GM23338 (cell line): ENCODE results near the gene RPTOR. TPM values are rescaled to one million over a fixed set of nuclear protein-coding genes. Genes with fewer than 3 reads are reported as not detected.

Experiments used
- ATAC-seq: fragments of 200-7000 bp; cut with Tn5 transposase; 3 replicates; pipeline ENCODE4 v1.9.1; 2020
- DNase-seq: peaks from one replicate; pipeline ENCODE4 v3.0.0-alpha.2; 2015; ENCODE audit warnings: low spot score
- H2AFZ ChIP-seq: fragments of 200-600 bp; sonication (generic); 2 replicates; pipeline ENCODE4 v1.8.0; 2016; ENCODE audit warnings: antibody characterized with exemption, mild to moderate bottlenecking, moderate library complexity
- H3F3A ChIP-seq: fragments of 200-600 bp; sonication (generic); replicated peaks from 2 replicates; pipeline ENCODE4 v1.8.0; 2017; ENCODE audit warnings: antibody characterized with exemption, mixed run types, low read depth
- H3K27ac ChIP-seq: fragments of 200-600 bp; sonication (generic); 2 replicates; pipeline ENCODE4 v1.6.1; 2016; ENCODE audit warnings: low read depth
- H3K27me3 ChIP-seq: fragments of 200-600 bp; sonication (generic); 2 replicates; pipeline ENCODE4 v1.8.0; 2016; ENCODE audit warnings: mild to moderate bottlenecking, mixed run types, moderate library complexity; ENCODE audit not compliant: insufficient read depth
- H3K36me3 ChIP-seq: fragments of 200-600 bp; sonication (generic); 2 replicates; pipeline ENCODE4 v1.8.0; 2016; ENCODE audit warnings: mild to moderate bottlenecking; ENCODE audit not compliant: insufficient read depth
- H3K4me1 ChIP-seq: fragments of 200-600 bp; sonication (generic); 2 replicates; pipeline ENCODE4 v1.8.0; 2016; ENCODE audit warnings: mild to moderate bottlenecking, moderate library complexity; ENCODE audit not compliant: insufficient read depth
- H3K4me2 ChIP-seq: fragments of 200-600 bp; sonication (generic); 2 replicates; pipeline ENCODE4 v1.7.1; 2017; ENCODE audit warnings: mixed run types
- H3K4me3 ChIP-seq: fragments of 200-600 bp; sonication (generic); 2 replicates; pipeline ENCODE4 v1.6.1; 2016; ENCODE audit warnings: mixed run types
- H3K79me2 ChIP-seq: fragments of 200-600 bp; sonication (generic); replicated peaks from 2 replicates; pipeline ENCODE4 v1.8.0; 2017; ENCODE audit warnings: mild to moderate bottlenecking; ENCODE audit not compliant: insufficient read depth
- H3K9me2 ChIP-seq: fragments of 200-600 bp; sonication (generic); 2 replicates; pipeline ENCODE4 v1.8.0; 2017; ENCODE audit not compliant: insufficient read depth
- H4K20me1 ChIP-seq: fragments of 200-600 bp; sonication (generic); replicated peaks from 2 replicates; pipeline ENCODE4 v1.8.0; 2017; ENCODE audit warnings: mild to moderate bottlenecking; ENCODE audit not compliant: insufficient read depth
- H3K27ac Mint-ChIP-seq: 2 replicates; pipeline ENCODE4 v1.8.0; 2020; ENCODE audit warnings: inconsistent platforms, mild to moderate bottlenecking, moderate library complexity, mixed read lengths
- H3K27me3 Mint-ChIP-seq: 3 replicates; pipeline ENCODE4 v1.8.0; 2022; ENCODE audit warnings: low read depth, mild to moderate bottlenecking, moderate library complexity, mixed read lengths, inconsistent platforms; ENCODE audit not compliant: insufficient read depth, poor library complexity
- H3K36me3 Mint-ChIP-seq: 3 replicates; pipeline ENCODE4 v1.8.0; 2021; ENCODE audit warnings: low read depth, mild to moderate bottlenecking, inconsistent platforms, moderate library complexity, mixed read lengths
- H3K4me1 Mint-ChIP-seq: 3 replicates; pipeline ENCODE4 v1.8.0; 2020; ENCODE audit warnings: mild to moderate bottlenecking, inconsistent platforms, mixed read lengths
- H3K4me3 Mint-ChIP-seq: 3 replicates; pipeline ENCODE4 v1.8.0; 2021; ENCODE audit warnings: moderate library complexity, mild to moderate bottlenecking, inconsistent platforms, mixed read lengths
- H3K9me3 Mint-ChIP-seq: 3 replicates; pipeline ENCODE4 v1.8.0; 2020; ENCODE audit warnings: moderate library complexity, mild to moderate bottlenecking, inconsistent platforms, mixed read lengths
- CTCF ChIP-seq, 2 experiments: fragments of 200-600 bp in 1 of 2; sonication (generic) in 1 of 2; conservative IDR thresholded peaks; 2 replicates each; pipeline versions ENCODE4 v1.5.1 to v1.6.1; 2016 to 2017; ENCODE audit warnings: antibody characterized with exemption in 2 of 2, low read depth in 2 of 2, mild to moderate bottlenecking in 2 of 2, moderate library complexity in 1 of 2
- EZH2 ChIP-seq: fragments of 200-600 bp; sonication (generic); IDR thresholded peaks from one replicate; pipeline ENCODE4 v1.8.0; 2017; ENCODE audit warnings: antibody characterized with exemption, mild to moderate bottlenecking, low read depth; ENCODE audit not compliant: unreplicated experiment
- EZH2phosphoT487 ChIP-seq: fragments of 200-600 bp; sonication (generic); IDR thresholded peaks from one replicate; pipeline ENCODE4 v1.8.1; 2018; ENCODE audit warnings: antibody characterized with exemption; ENCODE audit not compliant: unreplicated experiment
- JUNB ChIP-seq: IDR thresholded peaks from one replicate; pipeline ENCODE4 v1.6.1; 2016; ENCODE audit warnings: antibody characterized with exemption; ENCODE audit not compliant: unreplicated experiment
- NANOG ChIP-seq: IDR thresholded peaks from 2 replicates; pipeline ENCODE4 v1.6.1; 2016; ENCODE audit warnings: antibody characterized with exemption, borderline replicate concordance
- POLR2AphosphoS5 ChIP-seq: IDR thresholded peaks from 2 replicates; pipeline ENCODE4 v1.6.1; 2016; ENCODE audit warnings: antibody characterized with exemption, low read depth
- REST ChIP-seq: IDR thresholded peaks from one replicate; pipeline ENCODE4 v1.6.1; 2018; ENCODE audit warnings: antibody characterized with exemption; ENCODE audit not compliant: unreplicated experiment
- STAT1 ChIP-seq: IDR thresholded peaks from one replicate; pipeline ENCODE4 v1.6.1; 2016; ENCODE audit warnings: antibody characterized with exemption; ENCODE audit not compliant: unreplicated experiment
- ZNF114 ChIP-seq: fragments of 250-450 bp; sonication (Bioruptor Pico); IDR thresholded peaks from 2 replicates; pipeline ENCODE4 v1.5.0; 2020; ENCODE audit warnings: mild to moderate bottlenecking, moderate library complexity
- ZNF331 ChIP-seq: fragments of 250-450 bp; sonication (Bioruptor Pico); IDR thresholded peaks from 2 replicates; pipeline ENCODE4 v1.5.0; 2020; ENCODE audit warnings: low read depth, mild to moderate bottlenecking, moderate library complexity
- polyA plus RNA-seq: library from polyadenylated mRNA; unstranded; fragments of >200 nt; fragmentation: Nextera tagmentation; extraction: Ambion mirVana; gene quantifications from 2 replicates; pipeline ENCODE4 v1.2.1, GENCODE V29; 2016
- total RNA-seq: library from RNA; depleted of rRNA; stranded (reverse); fragments of >200 nt; shearing (Covaris generic); gene quantifications from 2 replicates; pipeline ENCODE4 v1.2.3, GENCODE V29; 2014
- TF ChIP-seq, protein P1 (sequence below): IDR thresholded peaks from 2 replicates; pipeline ENCODE4 v1.6.1; 2016; ENCODE audit warnings: antibody characterized with exemption

RPTOR gene
- total and polyA plus RNA-seq, 2 experiments from 2014 or later: 9.5 to 38.0 TPM

GRCh38 chr17:80559825-80560251 is 15.2 kb downstream of the RPTOR start (continued):
- TF ChIP-seq REST: no peak

- H3K27ac Mint-ChIP-seq: no peak overlapping the region
- Histone ChIP-seq H4K20me1 (peaks cover 83% of the 10 kb centered on the region), H3K36me3 (no peaks in the 10 kb centered on the region), H3F3A (no peaks in the 10 kb centered on the region), H2AFZ (no peak overlapping the region), H3K27me3 (peaks cover 54% of the 10 kb centered on the region), H3K4me2 (no peak overlapping the region), H3K79me2 (peaks cover 50% of the 10 kb centered on the region), H3K4me1 (no peaks in the 10 kb centered on the region), H3K4me3 (no peak overlapping the region), H3K9me2 (no peaks in the 10 kb centered on the region), H3K27ac (no peak overlapping the region)
- H3K4me3 Mint-ChIP-seq: no peak overlapping the region
- H3K9me3 Mint-ChIP-seq: no peaks in the 10 kb centered on the region
- ATAC-seq (no peak), DNase-seq (no peak)
- H3K27me3 Mint-ChIP-seq: peaks cover 66% of the 10 kb centered on the region
- H3K4me1 Mint-ChIP-seq: no peaks in the 10 kb centered on the region
- TF ChIP-seq POLR2AphosphoS5 (no peak), EZH2phosphoT487 (no peak), NANOG (no peak), STAT1 (no peak), CTCF (conservative IDR thresholded peaks at IDR 0.05; ENCODE audit: low read depth in 2 of 2) (no peak), JUNB (no peak), ZNF331 (CRISPR knock-in tag) (no peak), REST (no peak), EZH2 (no peak), ZNF114 (CRISPR knock-in tag) (no peak)
- TF ChIP-seq, protein P1, sequence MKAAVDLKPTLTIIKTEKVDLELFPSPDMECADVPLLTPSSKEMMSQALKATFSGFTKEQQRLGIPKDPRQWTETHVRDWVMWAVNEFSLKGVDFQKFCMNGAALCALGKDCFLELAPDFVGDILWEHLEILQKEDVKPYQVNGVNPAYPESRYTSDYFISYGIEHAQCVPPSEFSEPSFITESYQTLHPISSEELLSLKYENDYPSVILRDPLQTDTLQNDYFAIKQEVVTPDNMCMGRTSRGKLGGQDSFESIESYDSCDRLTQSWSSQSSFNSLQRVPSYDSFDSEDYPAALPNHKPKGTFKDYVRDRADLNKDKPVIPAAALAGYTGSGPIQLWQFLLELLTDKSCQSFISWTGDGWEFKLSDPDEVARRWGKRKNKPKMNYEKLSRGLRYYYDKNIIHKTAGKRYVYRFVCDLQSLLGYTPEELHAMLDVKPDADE: no peak
- no peaks in the 10 kb centered on the region for H3K36me3 Mint-ChIP-seq
These were observed 17.0 kb downstream of the RPTOR start for GRCh38 chr17:80561541-80562114.
